HL-60 (cell line): ENCODE results near the gene TMEM263.

ENCODE experiments used
- DNase-seq, 2 experiments: peaks; one replicate each; pipeline ENCODE4 v3.0.0-alpha.2; 2010 to 2020; ENCODE audit warnings: low read depth in 1 of 2, low spot score in 1 of 2
- H3K27ac ChIP-seq: fragments of 250-450 bp; sonication (Bioruptor Pico); replicated peaks from 2 replicates; pipeline ENCODE4 v1.5.1; 2020; ENCODE audit warnings: mild to moderate bottlenecking, moderate library complexity
- H3K27me3 ChIP-seq: fragments of 250-450 bp; sonication (Bioruptor Pico); 2 replicates; pipeline ENCODE4 v1.5.1; 2021; ENCODE audit warnings: mild to moderate bottlenecking, moderate library complexity; ENCODE audit not compliant: insufficient read depth, poor library complexity, severe bottlenecking
- H3K4me3 ChIP-seq: replicated peaks from 2 replicates; pipeline ENCODE4 v1.5.1; 2011; ENCODE audit warnings: mild to moderate bottlenecking, control low read depth, low read length; ENCODE audit not compliant: insufficient read depth
- GABPA ChIP-seq: IDR thresholded peaks from 2 replicates; pipeline ENCODE4 v1.6.1; 2012; ENCODE audit warnings: low read depth
- POLR2AphosphoS5 ChIP-seq: IDR thresholded peaks from 2 replicates; pipeline ENCODE4 v1.6.1; 2012; ENCODE audit warnings: low read depth
- SPI1 ChIP-seq: IDR thresholded peaks from 2 replicates; pipeline ENCODE4 v1.6.1; 2012; ENCODE audit warnings: low read depth, mild to moderate bottlenecking, borderline replicate concordance
- TF ChIP-seq, protein P1 (sequence below): IDR thresholded peaks from one replicate; pipeline ENCODE4 v1.5.1; 2011; ENCODE audit warnings: low read length, control low read depth, inconsistent platforms; ENCODE audit not compliant: insufficient read depth
- TF ChIP-seq, protein P2 (sequence below): IDR thresholded peaks from 2 replicates; pipeline ENCODE4 v1.6.1; 2012; ENCODE audit warnings: low read depth; ENCODE audit not compliant: insufficient replicate concordance

Gene TMEM263

DNA sequence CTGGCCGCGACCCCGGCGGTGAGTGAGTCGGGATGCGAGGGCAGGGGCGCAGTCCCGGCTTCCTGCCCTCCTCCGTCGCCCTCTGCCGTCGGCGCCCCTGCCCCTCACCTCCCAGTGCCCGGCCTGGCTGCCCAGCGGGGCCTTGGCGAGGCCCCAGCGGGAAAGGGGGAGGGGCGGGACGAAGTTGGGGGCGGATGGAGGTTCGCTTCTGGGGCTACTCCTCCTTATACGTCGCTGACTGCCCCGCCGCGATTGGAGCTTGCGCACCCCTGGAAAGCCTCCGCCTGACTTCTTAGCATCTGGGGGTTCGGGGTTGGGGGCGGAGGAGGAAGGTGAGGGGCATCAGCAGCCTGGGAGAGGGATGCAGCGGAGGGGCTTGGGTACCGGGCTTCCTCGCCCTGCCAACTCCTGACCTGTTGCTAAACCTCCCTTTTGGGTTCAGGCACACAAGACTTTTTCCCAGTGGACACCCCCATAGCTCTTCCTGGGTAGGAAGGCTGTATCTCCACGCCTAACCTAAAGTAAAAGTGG lies 406 bp downstream of the TMEM263 start:
- DNase-seq, result no peak
- no peak for TF ChIP-seq GABPA
- TF ChIP-seq POLR2AphosphoS5, result no peak
- TF ChIP-seq, protein P1, sequence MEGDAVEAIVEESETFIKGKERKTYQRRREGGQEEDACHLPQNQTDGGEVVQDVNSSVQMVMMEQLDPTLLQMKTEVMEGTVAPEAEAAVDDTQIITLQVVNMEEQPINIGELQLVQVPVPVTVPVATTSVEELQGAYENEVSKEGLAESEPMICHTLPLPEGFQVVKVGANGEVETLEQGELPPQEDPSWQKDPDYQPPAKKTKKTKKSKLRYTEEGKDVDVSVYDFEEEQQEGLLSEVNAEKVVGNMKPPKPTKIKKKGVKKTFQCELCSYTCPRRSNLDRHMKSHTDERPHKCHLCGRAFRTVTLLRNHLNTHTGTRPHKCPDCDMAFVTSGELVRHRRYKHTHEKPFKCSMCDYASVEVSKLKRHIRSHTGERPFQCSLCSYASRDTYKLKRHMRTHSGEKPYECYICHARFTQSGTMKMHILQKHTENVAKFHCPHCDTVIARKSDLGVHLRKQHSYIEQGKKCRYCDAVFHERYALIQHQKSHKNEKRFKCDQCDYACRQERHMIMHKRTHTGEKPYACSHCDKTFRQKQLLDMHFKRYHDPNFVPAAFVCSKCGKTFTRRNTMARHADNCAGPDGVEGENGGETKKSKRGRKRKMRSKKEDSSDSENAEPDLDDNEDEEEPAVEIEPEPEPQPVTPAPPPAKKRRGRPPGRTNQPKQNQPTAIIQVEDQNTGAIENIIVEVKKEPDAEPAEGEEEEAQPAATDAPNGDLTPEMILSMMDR, result no peak
- no peak for TF ChIP-seq SPI1
- TF ChIP-seq, protein P2, sequence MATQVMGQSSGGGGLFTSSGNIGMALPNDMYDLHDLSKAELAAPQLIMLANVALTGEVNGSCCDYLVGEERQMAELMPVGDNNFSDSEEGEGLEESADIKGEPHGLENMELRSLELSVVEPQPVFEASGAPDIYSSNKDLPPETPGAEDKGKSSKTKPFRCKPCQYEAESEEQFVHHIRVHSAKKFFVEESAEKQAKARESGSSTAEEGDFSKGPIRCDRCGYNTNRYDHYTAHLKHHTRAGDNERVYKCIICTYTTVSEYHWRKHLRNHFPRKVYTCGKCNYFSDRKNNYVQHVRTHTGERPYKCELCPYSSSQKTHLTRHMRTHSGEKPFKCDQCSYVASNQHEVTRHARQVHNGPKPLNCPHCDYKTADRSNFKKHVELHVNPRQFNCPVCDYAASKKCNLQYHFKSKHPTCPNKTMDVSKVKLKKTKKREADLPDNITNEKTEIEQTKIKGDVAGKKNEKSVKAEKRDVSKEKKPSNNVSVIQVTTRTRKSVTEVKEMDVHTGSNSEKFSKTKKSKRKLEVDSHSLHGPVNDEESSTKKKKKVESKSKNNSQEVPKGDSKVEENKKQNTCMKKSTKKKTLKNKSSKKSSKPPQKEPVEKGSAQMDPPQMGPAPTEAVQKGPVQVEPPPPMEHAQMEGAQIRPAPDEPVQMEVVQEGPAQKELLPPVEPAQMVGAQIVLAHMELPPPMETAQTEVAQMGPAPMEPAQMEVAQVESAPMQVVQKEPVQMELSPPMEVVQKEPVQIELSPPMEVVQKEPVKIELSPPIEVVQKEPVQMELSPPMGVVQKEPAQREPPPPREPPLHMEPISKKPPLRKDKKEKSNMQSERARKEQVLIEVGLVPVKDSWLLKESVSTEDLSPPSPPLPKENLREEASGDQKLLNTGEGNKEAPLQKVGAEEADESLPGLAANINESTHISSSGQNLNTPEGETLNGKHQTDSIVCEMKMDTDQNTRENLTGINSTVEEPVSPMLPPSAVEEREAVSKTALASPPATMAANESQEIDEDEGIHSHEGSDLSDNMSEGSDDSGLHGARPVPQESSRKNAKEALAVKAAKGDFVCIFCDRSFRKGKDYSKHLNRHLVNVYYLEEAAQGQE, result no peak
- Histone ChIP-seq H3K4me3 (peak overlapping the region; percentile 46), H3K27ac (no peak overlapping the region), H3K27me3 (peaks cover 36% of the 10 kb centered on the region)

DNA sequence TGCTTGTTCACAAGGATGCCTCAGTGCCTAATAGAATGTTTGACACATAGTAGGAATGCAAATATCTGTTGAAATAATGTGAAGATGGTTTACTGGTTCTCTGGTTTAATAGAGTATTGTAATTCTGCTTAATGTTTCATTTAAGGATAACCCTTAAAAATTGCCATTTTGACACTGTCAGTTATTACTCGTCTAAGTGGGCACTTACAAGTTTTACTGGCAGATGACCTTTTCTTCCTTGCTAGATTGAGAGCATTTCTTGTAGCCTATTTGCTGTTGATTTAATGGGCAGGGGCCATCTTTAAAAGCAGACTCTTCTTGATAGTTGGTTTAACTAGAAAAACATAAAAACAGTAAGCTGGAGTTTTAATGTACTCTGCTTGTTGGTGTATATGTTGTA lies 1.9 kb downstream of the TMEM263 start:
- H3K27me3 ChIP-seq, result peaks cover 36% of the 10 kb centered on the region
- DNase-seq, result no peak
- H3K27ac ChIP-seq, result no peak overlapping the region
- H3K4me3 ChIP-seq, result no peak overlapping the region
- TF ChIP-seq, protein P2, result no peak
- no peak for TF ChIP-seq POLR2AphosphoS5
- TF ChIP-seq, protein P1, result no peak
- no peak for TF ChIP-seq GABPA
- TF ChIP-seq SPI1, result no peak

- no peak overlapping the region for H3K4me3 ChIP-seq
- no peak overlapping the region for H3K27ac ChIP-seq
- H3K27me3 ChIP-seq, result peaks cover 32% of the 10 kb centered on the region
- no peak for DNase-seq
- TF ChIP-seq, protein P1, result no peak
- TF ChIP-seq SPI1 (no peak), GABPA (no peak), POLR2AphosphoS5 (no peak)
- TF ChIP-seq, protein P2, result no peak
Observed at GRCh38 chr12:106960443-106960842, 4.7 kb downstream of the TMEM263 start.
